ENCODE results near the gene PLXNA4.

DNA sequence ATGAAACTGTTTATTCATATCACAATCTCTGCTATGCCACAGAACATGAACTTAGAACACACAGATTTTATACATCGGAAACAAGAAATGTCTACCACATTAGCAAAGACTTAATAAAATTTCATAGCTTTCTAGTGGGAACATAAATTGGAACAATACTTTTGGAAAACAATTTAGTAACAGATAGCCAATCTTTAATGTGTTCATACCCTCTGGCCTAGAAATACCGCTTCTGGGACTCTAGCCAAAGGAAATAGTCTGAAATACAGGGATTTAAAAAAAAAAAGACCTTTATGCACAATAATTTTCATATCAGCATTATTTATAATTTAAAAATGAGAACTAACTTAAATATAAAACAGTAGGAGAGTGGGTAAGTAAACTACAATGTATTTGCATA lies 168.5 kb downstream of the PLXNA4 start:
- TF ChIP-seq, protein P1, sequence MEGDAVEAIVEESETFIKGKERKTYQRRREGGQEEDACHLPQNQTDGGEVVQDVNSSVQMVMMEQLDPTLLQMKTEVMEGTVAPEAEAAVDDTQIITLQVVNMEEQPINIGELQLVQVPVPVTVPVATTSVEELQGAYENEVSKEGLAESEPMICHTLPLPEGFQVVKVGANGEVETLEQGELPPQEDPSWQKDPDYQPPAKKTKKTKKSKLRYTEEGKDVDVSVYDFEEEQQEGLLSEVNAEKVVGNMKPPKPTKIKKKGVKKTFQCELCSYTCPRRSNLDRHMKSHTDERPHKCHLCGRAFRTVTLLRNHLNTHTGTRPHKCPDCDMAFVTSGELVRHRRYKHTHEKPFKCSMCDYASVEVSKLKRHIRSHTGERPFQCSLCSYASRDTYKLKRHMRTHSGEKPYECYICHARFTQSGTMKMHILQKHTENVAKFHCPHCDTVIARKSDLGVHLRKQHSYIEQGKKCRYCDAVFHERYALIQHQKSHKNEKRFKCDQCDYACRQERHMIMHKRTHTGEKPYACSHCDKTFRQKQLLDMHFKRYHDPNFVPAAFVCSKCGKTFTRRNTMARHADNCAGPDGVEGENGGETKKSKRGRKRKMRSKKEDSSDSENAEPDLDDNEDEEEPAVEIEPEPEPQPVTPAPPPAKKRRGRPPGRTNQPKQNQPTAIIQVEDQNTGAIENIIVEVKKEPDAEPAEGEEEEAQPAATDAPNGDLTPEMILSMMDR (IDR thresholded peaks at IDR 0.05), result no peak
- no peak for TF ChIP-seq POLR2A (IDR thresholded peaks at IDR 0.05)
- no peak for TF ChIP-seq POLR2AphosphoS5 (IDR thresholded peaks at IDR 0.05; ENCODE audit: insufficient read depth in 1 of 2, low read depth in 1 of 2)

All from vagina (tissue), 2 donors.